Measurements from ENCODE around the gene RGCC. TPM values are rescaled to one million over a fixed set of nuclear protein-coding genes. Genes with fewer than 3 reads are reported as not detected.
"Not testable (repeated sequence)": the region's sequence is repeated elsewhere in the genome, so short reads cannot be mapped to it uniquely, and the experiment has no call there.

RGCC gene
- polyA plus RNA-seq, 3 donors, result 10.7 to 17.0 (median 15.8) TPM

DNA sequence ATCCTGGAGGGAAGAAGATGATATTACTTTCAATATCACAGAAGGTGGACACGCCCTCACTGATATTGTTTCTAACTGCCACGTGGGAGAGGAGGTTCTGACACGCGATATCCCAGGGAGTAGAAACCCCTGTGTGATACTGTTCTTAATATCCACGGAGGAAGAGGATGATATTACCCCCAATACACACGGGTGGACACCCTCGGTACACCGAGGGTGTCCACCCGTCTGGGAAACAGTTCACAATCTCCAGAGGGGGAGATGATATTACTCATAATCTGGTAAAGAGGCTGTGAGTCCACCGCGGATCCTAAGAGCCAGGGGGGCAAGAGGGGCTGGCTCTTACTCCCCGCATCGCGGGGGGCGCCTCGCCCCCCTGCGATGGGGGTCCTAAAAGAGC is 29.7 kb upstream of the RGCC start:
- DNase-seq (ENCODE audit: extremely low read depth in 1 of 11, low read depth in 9 of 11, low spot score in 4 of 11), result no peak

DNA sequence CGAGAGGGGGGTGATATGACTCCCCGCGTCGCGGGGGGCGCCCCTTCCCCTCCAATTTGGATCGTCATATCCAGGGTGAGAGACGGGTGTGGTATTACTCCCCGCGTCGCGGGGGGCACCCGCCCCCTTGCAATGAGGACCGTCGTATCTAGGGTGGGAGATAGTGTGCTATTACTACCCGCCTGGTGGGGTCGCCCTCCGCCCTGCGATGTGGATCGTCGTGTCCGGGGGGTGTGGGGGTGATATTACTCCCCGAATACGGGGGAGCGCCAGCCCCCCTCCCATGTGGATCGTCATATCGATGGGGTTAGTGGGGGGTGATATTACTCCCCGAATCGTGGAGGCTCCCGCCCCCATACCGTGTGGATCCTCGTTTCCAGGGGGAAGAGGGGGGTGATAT is 29.2 kb upstream of the RGCC start:
- DNase-seq (ENCODE audit: extremely low read depth in 1 of 11, low read depth in 9 of 11, low spot score in 4 of 11), result no peak

GRCh38 chr13:41434030-41434429 is 23.3 kb upstream of the RGCC start:
- not testable (repeated sequence) for DNase-seq (ENCODE audit: extremely low read depth in 1 of 11, low read depth in 9 of 11, low spot score in 4 of 11)

- DNase-seq (ENCODE audit: extremely low read depth in 1 of 11, low read depth in 9 of 11, low spot score in 4 of 11), result no peak
Observed at GRCh38 chr13:41434831-41435520, 22.4 kb upstream of the RGCC start.

DNA sequence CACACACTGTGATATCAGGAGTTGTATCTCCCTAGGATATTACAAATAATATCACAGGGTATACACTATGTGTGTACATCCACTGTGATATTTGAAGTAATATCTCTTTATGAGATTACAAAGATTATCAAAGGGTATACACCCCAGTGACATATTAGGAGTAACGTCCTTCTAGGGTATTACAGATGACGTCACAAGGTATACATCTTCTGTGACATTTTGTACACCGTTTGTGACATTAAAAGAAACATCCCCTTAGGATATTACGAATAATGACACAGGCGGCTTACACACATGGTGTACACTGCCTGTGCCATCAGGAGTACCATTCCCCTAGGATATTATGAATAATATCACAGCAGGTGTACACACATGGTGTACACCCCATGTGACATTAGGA is 13.4 kb upstream of the RGCC start:
- DNase-seq (ENCODE audit: extremely low read depth in 1 of 11, low read depth in 9 of 11, low spot score in 4 of 11), result no peak

DNA sequence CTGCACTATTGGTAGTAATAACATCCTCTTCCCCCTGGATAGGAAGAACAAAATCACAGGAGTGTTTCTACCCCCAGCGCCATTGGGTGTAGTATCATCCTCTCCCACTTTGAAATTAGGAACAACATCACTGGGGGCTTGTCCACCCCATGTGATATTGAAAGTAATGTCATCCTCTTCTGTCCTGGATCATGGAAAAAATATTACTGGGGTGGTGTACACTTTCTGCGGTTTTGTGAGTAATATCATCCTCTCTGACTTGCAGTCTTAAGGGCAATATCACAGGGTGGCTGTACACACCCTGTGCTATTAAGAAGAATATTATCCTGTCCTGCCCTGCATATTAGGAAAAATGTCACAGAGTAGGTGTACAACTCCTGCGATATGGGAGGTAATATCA is 4.9 kb upstream of the RGCC start:
- no peak for DNase-seq (ENCODE audit: extremely low read depth in 1 of 11, low read depth in 9 of 11, low spot score in 4 of 11)

DNA sequence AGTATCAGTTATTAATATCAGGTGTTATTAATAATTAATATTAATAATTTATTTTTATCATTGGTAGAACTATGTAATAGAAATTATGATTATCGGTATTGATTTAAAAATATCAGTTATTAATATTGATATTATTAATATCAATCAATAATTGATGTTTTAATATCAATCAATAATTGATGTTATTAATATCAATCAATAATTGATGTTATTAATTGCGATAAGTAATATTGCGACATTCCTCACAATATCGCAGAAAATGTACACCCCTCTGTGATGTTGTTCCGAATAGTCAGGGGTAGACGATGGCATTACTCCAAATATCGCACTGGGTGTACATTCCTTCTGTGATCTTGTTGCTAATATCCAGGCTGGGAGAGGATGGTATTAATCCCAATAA is 3.7 kb upstream of the RGCC start:
- no peak for DNase-seq (ENCODE audit: extremely low read depth in 1 of 11, low read depth in 9 of 11, low spot score in 4 of 11)

DNA sequence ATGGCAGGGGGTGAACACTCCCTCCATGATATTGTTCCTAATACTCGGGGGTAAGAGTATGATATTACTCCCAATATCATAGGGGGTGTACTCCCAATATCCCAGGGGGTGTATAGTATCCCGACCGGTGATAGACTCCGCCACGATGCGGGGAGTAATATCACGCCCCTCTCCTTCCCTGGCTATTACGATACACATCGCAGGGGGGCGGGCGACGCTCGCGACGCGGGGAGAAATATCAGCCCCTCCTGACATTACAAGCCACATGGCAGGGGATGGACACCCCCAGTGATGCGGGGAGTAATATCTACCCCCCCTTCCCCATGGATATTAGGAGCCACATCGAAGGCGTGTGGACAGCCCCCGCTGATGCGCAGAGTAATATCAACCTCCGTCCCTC is 3.2 kb upstream of the RGCC start:
- no peak for DNase-seq (ENCODE audit: extremely low read depth in 1 of 11, low read depth in 9 of 11, low spot score in 4 of 11)

- DNase-seq (ENCODE audit: extremely low read depth in 1 of 11, low read depth in 9 of 11, low spot score in 4 of 11), result no peak
Observed at GRCh38 chr13:41455725-41456419, 1.5 kb upstream of the RGCC start.

GRCh38 chr13:41457589-41458186 is 338 bp downstream of the RGCC start:
- DNase-seq (ENCODE audit: extremely low read depth in 1 of 11, low read depth in 9 of 11, low spot score in 4 of 11), result no peak

DNA sequence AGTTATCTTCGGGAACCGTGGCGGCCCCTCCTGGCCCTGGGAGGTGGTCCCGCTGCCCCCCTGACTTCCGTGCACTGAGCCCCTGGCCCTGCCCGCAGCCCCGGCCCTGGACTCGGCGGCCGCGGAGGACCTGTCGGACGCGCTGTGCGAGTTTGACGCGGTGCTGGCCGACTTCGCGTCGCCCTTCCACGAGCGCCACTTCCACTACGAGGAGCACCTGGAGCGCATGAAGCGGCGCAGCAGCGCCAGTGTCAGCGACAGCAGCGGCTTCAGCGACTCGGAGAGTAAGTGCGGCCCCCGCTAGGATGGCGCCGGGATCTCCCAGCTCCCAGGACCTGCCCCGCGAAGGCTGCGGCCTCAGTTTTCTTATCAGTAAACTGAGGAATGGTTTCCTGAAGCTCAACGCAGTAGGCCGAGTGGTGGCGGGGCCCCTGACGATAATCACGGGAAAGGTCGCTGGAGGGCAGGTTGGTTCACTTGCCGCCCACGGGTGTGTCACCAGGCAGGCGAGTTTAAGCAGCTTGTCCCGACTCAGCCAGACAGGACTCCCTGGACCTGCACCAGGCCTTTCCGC is 924 bp downstream of the RGCC start:
- DNase-seq (ENCODE audit: extremely low read depth in 1 of 11, low read depth in 9 of 11, low spot score in 4 of 11), result no peak

GRCh38 chr13:41458761-41459431 is 1.5 kb downstream of the RGCC start:
- DNase-seq (ENCODE audit: extremely low read depth in 1 of 11, low read depth in 9 of 11, low spot score in 4 of 11), result no peak

DNA sequence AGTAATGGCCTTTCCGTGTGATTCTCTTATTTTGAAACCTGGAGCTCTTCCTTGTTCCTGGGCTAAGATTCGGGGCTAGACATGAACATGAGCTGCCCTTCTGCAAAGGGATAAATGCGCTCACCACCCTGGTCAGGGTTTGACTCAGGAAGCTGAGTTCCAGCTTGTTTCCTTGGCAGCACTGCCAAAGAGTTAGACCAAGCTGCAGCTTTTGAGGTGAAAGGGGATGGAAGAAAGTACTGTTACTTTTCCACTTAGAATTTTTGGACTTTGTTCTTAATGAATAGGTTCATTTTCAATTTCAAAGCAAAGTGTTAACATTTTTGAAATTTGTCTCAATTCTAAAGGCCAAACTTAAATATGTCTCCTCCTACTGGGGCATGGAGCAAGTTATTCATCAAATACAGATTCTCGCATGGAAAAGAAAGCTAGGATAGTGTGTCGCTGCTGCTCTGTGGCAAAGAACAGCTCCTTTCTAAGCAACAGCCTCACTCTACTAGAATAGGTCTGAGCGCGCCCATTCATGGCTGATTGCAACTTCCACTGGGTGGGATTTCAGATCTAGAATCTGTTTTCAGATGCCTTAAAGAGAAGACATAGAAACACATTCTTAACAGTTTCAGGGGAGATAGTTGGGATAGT is 2.2 kb downstream of the RGCC start:
- no peak for DNase-seq (ENCODE audit: extremely low read depth in 1 of 11, low read depth in 9 of 11, low spot score in 4 of 11)

DNA sequence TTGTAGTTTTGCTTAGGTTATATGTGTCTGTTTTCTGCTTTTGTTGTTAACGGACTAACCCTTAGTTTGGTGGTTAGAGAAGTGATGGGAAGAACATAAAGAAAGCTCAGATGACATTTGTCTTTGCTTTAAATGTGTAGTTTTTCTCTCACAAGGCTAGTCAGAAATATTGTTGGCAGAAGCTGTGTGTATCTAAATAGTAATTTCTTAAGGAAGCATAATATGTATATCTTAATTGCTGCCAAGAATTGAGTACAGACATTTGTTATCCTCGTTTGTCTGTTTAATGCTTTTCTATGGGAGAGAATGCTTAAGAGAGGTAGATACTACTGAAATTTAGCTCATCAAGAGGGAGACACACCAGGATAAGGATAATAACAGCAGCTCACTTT is 2.7 kb downstream of the RGCC start:
- no peak for DNase-seq (ENCODE audit: extremely low read depth in 1 of 11, low read depth in 9 of 11, low spot score in 4 of 11)

- DNase-seq (ENCODE audit: extremely low read depth in 1 of 11, low read depth in 9 of 11, low spot score in 4 of 11), result no peak
Observed at GRCh38 chr13:41460930-41461329, 3.6 kb downstream of the RGCC start.

GRCh38 chr13:41461527-41462139 is 4.3 kb downstream of the RGCC start:
- DNase-seq (ENCODE audit: extremely low read depth in 1 of 11, low read depth in 9 of 11, low spot score in 4 of 11), result no peak

DNA sequence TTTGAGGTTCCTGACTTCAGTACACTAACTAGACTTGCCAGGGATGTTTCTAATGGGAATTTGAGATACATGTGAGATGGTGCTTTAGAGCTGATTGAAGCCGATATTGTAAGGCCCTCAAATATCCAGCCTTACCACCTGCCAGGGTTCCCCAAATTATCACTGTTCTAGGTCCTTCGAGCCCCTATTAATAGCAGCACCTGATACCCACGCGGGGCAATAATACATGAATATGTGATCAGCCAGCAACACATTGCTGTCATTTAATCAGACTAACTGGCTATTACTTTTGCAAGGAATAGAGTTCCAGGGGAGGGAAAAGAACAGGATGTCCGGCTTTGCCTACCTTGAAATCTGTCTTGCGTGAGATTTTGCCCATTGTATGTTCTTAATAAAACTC is 5.1 kb downstream of the RGCC start:
- no peak for DNase-seq (ENCODE audit: extremely low read depth in 1 of 11, low read depth in 9 of 11, low spot score in 4 of 11)

- no peak for DNase-seq (ENCODE audit: extremely low read depth in 1 of 11, low read depth in 9 of 11, low spot score in 4 of 11)
Observed at GRCh38 chr13:41463838-41464602, 6.7 kb downstream of the RGCC start.
